ENCODE measurements around the gene EDC4. TPM values are rescaled to one million over a fixed set of nuclear protein-coding genes. Genes with fewer than 3 reads are reported as not detected.
A peak's percentile ranks its signal among the peaks of the same experiment; 100 is the strongest.

Gene EDC4
- total and polyA plus RNA-seq, 2 of the 8 experiments (the other 6 are each of a cell fraction or from before 2014, with no cell fraction given) = 58.5 to 72.7 TPM

GRCh38 chr16:67842509-67843342 lies 30.1 kb upstream of the EDC4 start (continued):
- no peak for TF ChIP-seq POLR2A (IDR thresholded peaks at IDR 0.05; ENCODE audit: control extremely low read depth in 1 of 2, low read depth in 2 of 2, low read length in 2 of 2)
- no peak for TF ChIP-seq SUZ12 (IDR thresholded peaks at IDR 0.05; ENCODE audit: low read length)
- peak; percentile 34 to 49 (median 43) for TF ChIP-seq CTCF (IDR thresholded peaks at IDR 0.05; ENCODE audit: control extremely low read depth in 1 of 3, insufficient read depth in 1 of 3, low read depth in 1 of 3, low read length in 3 of 3)
- TF ChIP-seq CEBPB (IDR thresholded peaks at IDR 0.05; ENCODE audit: low read depth, low read length) = no peak
- peak in 1 of 2 experiments; percentile 73; a peak in 1 of 4 replicates for TF ChIP-seq SIN3A (conservative IDR thresholded peaks at IDR 0.05 in 1 of 2, IDR thresholded peaks at IDR 0.05 in 1 of 2; ENCODE audit: low read depth in 1 of 2, low read length in 2 of 2)
- 0 out of 2 replicates have a peak, but pooled peaks have one; percentile 19 for TF ChIP-seq SRF (IDR thresholded peaks at IDR 0.05; ENCODE audit: low read depth, low read length)
- TF ChIP-seq TEAD4 (IDR thresholded peaks at IDR 0.05; ENCODE audit: low read depth, low read length) = no peak
- TF ChIP-seq PHF8 (conservative IDR thresholded peaks at IDR 0.05; ENCODE audit: low read depth, low read length) = no peak
- TF ChIP-seq ATF3 (IDR thresholded peaks at IDR 0.05; ENCODE audit: insufficient read depth, low read depth, low read length) = no peak
- TF ChIP-seq NANOG (IDR thresholded peaks at IDR 0.05; ENCODE audit: insufficient read depth, low read depth, low read length, poor library complexity, severe bottlenecking) = no peak
- TF ChIP-seq CTBP2 (IDR thresholded peaks at IDR 0.05; ENCODE audit: borderline replicate concordance, insufficient read depth, insufficient read length, low read length) = no peak
- no peak for TF ChIP-seq ZNF274 (IDR thresholded peaks at IDR 0.05; ENCODE audit: borderline replicate concordance, extremely low read depth, low read length)
- no peak for TF ChIP-seq TBP (IDR thresholded peaks at IDR 0.05; ENCODE audit: low read depth, low read length)
- TF ChIP-seq RAD21 (IDR thresholded peaks at IDR 0.05 in 1 of 2, conservative IDR thresholded peaks at IDR 0.05 in 1 of 2; ENCODE audit: low read depth in 2 of 2, low read length in 2 of 2) = peak; percentile 17 to 34; a peak in 2 of 4 replicates
- TF ChIP-seq RNF2 (IDR thresholded peaks at IDR 0.05; ENCODE audit: borderline replicate concordance, low read depth, low read length, missing control alignments, poor library complexity, severe bottlenecking) = no peak
- TF ChIP-seq BACH1 (IDR thresholded peaks at IDR 0.05; ENCODE audit: low read length) = no peak; the same call in 1 of the 2 replicates

Measured in H1 (cell line).